ENCODE results near the gene NAIF1. TPM values are rescaled to one million over a fixed set of nuclear protein-coding genes. Genes with fewer than 3 reads are reported as not detected.
"Not testable (repeated sequence)": the region's sequence is repeated elsewhere in the genome, so short reads cannot be mapped to it uniquely, and the experiment has no call there.

NAIF1 gene
- total and polyA plus RNA-seq, 9 donors: 7.4 to 10.0 (median 8.4) TPM

DNA sequence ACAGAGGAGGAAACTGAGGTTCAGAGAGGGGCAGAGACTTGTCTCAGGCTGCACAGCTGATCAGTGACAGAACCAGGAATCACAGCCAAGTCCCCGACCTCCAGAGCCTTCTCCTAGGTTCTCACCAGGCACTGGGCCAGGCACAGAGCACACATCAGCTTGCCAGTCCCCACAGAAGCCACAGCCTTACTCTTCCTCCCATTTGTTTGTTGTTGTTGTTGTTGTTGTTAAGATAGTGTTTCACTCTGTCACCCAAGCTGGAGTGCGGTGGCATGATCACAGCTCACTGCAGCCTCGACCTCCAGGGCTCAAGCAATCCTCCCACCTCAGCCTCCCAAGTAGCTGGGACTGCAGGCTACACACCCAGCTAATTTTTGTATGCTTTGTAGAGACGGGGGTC is 41.4 kb downstream of the NAIF1 start:
- no peaks in the 10 kb centered on the region for H3K9me3 ChIP-seq (replicated peaks; ENCODE audit: control insufficient read depth, low read depth, low read length)
- no peaks in the 10 kb centered on the region for H3K27me3 ChIP-seq (ENCODE audit: control insufficient read depth, insufficient read depth, low read length)
- H3K4me1 ChIP-seq (ENCODE audit: control insufficient read depth, insufficient read depth, low read length): no peaks in the 10 kb centered on the region
- no peak overlapping the region for H3K27ac ChIP-seq (ENCODE audit: low read length)
- 84% methylated on average over 2 of the region's 4 CpGs for WGBS (ENCODE audit: insufficient coverage)
- H3K36me3 ChIP-seq (ENCODE audit: control insufficient read depth, insufficient read depth, low read length): no peaks in the 10 kb centered on the region
- no peak for DNase-seq
- no peak overlapping the region for H3K4me3 ChIP-seq (ENCODE audit: low read length)

DNA sequence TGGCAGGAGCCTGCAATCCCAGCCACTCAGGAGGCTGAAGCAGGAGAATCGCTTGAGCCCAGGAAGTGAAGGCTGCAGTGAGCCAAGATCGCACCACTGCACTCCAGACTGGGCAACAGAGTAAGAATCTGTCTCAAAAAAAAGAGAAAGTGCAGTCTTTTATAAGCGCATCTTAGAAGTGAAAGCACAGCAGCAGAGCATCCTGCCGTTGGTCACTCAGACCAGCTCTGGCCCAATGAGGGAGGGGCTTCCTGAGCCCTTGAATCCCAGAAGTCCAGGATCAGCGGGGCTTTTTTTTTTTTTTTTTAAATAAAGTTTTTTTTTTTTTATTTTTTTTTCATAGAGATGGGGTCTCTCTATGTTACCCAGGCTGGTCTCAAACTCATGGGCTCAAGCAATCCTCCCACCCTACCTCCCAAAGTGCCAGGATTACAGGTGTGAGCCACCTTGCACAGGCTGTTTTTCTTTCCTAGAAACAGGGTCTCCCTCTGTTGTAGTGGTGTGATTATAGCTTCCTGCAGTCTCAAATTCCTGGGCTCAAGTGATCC is 42.3 kb downstream of the NAIF1 start:
- Histone ChIP-seq H3K9me3 (replicated peaks; ENCODE audit: control insufficient read depth, low read depth, low read length) (no peaks in the 10 kb centered on the region), H3K4me1 (ENCODE audit: control insufficient read depth, insufficient read depth, low read length) (no peaks in the 10 kb centered on the region), H3K36me3 (ENCODE audit: control insufficient read depth, insufficient read depth, low read length) (no peaks in the 10 kb centered on the region), H3K4me3 (ENCODE audit: low read length) (no peak overlapping the region), H3K27ac (ENCODE audit: low read length) (no peak overlapping the region), H3K27me3 (ENCODE audit: control insufficient read depth, insufficient read depth, low read length) (no peaks in the 10 kb centered on the region)
- WGBS (ENCODE audit: insufficient coverage): 86% methylated on average over 2 of the region's 5 CpGs
- no peak for DNase-seq

DNA sequence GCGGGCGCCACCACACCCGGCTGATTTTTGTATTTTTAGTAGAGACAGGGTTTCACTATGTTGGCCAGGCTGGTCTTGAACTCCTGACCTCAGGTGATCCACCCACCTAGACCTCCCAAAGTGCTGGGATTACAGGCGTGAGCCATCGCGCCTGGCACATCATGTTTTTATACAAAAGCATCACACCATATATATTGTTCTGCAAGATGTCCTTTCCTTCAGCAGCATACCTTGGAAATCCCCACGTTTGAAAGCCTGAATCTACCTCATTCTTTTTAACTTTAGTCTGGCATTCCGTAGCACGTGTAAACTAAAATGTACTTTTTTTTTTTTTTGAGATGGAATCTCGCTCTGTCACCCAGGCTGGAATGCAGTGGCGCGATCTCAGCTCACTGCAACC is 43.4 kb downstream of the NAIF1 start:
- H3K27me3 ChIP-seq (ENCODE audit: control insufficient read depth, insufficient read depth, low read length); H3K36me3 ChIP-seq (ENCODE audit: control insufficient read depth, insufficient read depth, low read length); H3K27ac ChIP-seq (ENCODE audit: low read length); H3K4me3 ChIP-seq (ENCODE audit: low read length); H3K4me1 ChIP-seq (ENCODE audit: control insufficient read depth, insufficient read depth, low read length); H3K9me3 ChIP-seq (replicated peaks; ENCODE audit: control insufficient read depth, low read depth, low read length); DNase-seq: not testable (repeated sequence)
- WGBS (ENCODE audit: insufficient coverage): 48% methylated on average over 2 of the region's 12 CpGs

DNA sequence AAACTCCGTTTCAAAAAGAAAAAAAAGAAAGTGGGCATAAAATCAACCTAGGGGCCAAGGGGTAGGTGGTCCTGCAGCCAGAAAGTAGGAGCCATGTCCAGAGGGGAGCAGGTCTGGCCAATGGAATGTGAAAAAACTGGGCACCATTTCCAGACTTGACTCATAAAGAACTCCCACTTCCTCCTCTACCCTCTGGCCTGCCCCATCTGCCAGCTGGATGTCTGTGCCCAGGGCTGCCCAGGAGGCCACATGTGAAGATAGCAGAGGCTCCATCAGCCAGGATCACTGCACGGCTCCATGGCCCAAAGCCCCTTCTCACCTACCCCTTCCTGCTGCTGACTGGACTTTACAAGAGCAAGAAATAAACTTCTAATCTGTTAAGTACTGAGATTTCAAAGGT is 44.2 kb downstream of the NAIF1 start:
- Histone ChIP-seq H3K9me3 (replicated peaks; ENCODE audit: control insufficient read depth, low read depth, low read length) (no peaks in the 10 kb centered on the region), H3K27me3 (ENCODE audit: control insufficient read depth, insufficient read depth, low read length) (no peaks in the 10 kb centered on the region), H3K27ac (ENCODE audit: low read length) (no peak overlapping the region), H3K4me3 (ENCODE audit: low read length) (no peak overlapping the region), H3K36me3 (ENCODE audit: control insufficient read depth, insufficient read depth, low read length) (no peaks in the 10 kb centered on the region), H3K4me1 (ENCODE audit: control insufficient read depth, insufficient read depth, low read length) (no peaks in the 10 kb centered on the region)
- 60% methylated on average over 1 of the region's 2 CpGs for WGBS (ENCODE audit: insufficient coverage)
- DNase-seq: no peak

DNA sequence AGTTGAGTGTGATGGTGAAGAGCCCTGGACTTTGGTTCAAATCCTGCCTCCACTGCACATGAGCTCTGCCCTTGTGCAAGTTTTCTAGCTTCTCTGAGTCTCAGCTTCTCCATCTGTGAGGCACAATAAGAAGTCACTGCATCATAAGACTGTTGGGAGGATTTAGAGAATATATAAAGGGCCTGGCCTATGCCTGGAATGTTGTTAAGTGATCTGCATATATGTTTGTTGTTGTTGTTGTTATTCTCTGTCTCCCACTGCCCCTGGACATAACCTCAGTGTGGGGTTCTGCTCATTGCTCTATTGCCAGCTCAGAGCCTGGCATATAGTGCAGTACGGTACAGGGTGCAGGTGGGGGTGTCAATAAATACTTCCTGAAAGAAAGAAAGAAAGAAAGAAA is 46.0 kb downstream of the NAIF1 start:
- no peaks in the 10 kb centered on the region for H3K9me3 ChIP-seq (replicated peaks; ENCODE audit: control insufficient read depth, low read depth, low read length)
- H3K36me3 ChIP-seq (ENCODE audit: control insufficient read depth, insufficient read depth, low read length): no peaks in the 10 kb centered on the region
- H3K4me3 ChIP-seq (ENCODE audit: low read length): no peak overlapping the region
- no peak for DNase-seq
- H3K27me3 ChIP-seq (ENCODE audit: control insufficient read depth, insufficient read depth, low read length): no peaks in the 10 kb centered on the region
- WGBS (ENCODE audit: insufficient coverage): 63% methylated on average over 1 of the region's 1 CpG
- H3K27ac ChIP-seq (ENCODE audit: low read length): no peak overlapping the region
- no peaks in the 10 kb centered on the region for H3K4me1 ChIP-seq (ENCODE audit: control insufficient read depth, insufficient read depth, low read length)

DNA sequence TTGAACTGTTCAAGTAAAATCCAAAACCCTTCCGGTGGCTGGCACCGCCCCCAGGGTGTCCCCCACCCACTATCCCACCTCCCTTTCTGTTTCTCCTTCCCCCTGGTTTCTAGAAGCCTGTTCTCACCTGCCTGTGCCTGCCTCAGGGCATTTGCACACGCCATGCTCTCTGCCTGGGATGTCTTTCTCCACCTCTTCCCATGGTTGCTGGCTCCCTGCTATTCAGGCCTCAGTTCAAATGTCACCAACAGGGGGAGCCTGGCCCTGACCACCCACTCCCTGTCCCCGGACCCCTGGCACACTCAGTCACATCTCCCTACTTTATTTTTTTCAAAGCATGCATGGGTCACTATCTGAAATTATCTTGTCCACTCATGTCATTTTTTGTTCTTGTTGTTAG is 46.4 kb downstream of the NAIF1 start:
- no peak overlapping the region for H3K27ac ChIP-seq (ENCODE audit: low read length)
- H3K36me3 ChIP-seq (ENCODE audit: control insufficient read depth, insufficient read depth, low read length): no peaks in the 10 kb centered on the region
- H3K4me3 ChIP-seq (ENCODE audit: low read length): no peak overlapping the region
- no peak for DNase-seq
- H3K9me3 ChIP-seq (replicated peaks; ENCODE audit: control insufficient read depth, low read depth, low read length): no peaks in the 10 kb centered on the region
- H3K27me3 ChIP-seq (ENCODE audit: control insufficient read depth, insufficient read depth, low read length): no peaks in the 10 kb centered on the region
- 91% methylated on average over 3 of the region's 4 CpGs for WGBS (ENCODE audit: insufficient coverage)
- H3K4me1 ChIP-seq (ENCODE audit: control insufficient read depth, insufficient read depth, low read length): no peaks in the 10 kb centered on the region

DNA sequence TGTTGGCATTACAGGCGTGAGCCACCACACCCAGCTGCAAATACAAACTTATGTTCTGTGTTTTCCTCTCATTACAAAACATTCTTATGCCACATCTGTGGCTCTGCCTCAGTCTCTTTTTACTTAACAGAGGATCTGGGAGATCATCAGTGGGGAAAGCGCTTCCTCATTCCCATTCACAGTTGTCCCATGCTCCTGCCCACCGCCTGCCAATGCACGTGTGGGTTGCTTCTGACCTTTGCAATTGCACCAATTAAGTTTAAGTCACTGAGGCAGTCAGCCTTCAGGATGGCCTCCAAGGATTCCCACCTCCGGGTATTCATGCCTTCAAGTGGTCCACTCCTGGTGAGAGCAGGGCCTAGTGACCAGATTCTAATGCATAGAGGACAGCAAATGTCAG is 51.4 kb downstream of the NAIF1 start:
- Histone ChIP-seq H3K9me3 (replicated peaks; ENCODE audit: control insufficient read depth, low read depth, low read length) (no peaks in the 10 kb centered on the region), H3K27me3 (ENCODE audit: control insufficient read depth, insufficient read depth, low read length) (no peaks in the 10 kb centered on the region), H3K36me3 (ENCODE audit: control insufficient read depth, insufficient read depth, low read length) (no peaks in the 10 kb centered on the region), H3K4me1 (ENCODE audit: control insufficient read depth, insufficient read depth, low read length) (peaks cover 3% of the 10 kb centered on the region), H3K27ac (ENCODE audit: low read length) (no peak overlapping the region), H3K4me3 (ENCODE audit: low read length) (no peak overlapping the region)
- no peak for DNase-seq
- 71% methylated on average over 5 of the region's 5 CpGs for WGBS (ENCODE audit: insufficient coverage)

Other genes starting within 250 kb of the NAIF1 start
- 9.3 TPM for gene ENG, start 212.7 kb downstream of the NAIF1 start, total RNA-seq
- gene ENG, start 212.7 kb downstream of the NAIF1 start, polyA plus RNA-seq (ENCODE audit: insufficient read depth in 1 of 8, insufficient read length in 8 of 8, low replicate concordance in 1 of 8): 10 to 100 TPM; 53.3 to 77.3 (median 61.4) TPM
- 921 TPM for gene AK1, start 189.6 kb downstream of the NAIF1 start, total RNA-seq
- 1,000 to 10,000 TPM in 5 of 8 donors, 100 to 1,000 TPM in 3; 579 to 1,396 (median 1,101) TPM for gene AK1, start 189.6 kb downstream of the NAIF1 start, polyA plus RNA-seq (ENCODE audit: insufficient read depth in 1 of 8, insufficient read length in 8 of 8, low replicate concordance in 1 of 8)
- 44.9 TPM for gene ST6GALNAC6, start 167.7 kb downstream of the NAIF1 start, total RNA-seq
- 10 to 100 TPM; 35.9 to 60.6 (median 49.0) TPM for gene ST6GALNAC6, start 167.7 kb downstream of the NAIF1 start, polyA plus RNA-seq (ENCODE audit: insufficient read depth in 1 of 8, insufficient read length in 8 of 8, low replicate concordance in 1 of 8)
- 21.0 TPM for gene ST6GALNAC4, start 150.3 kb downstream of the NAIF1 start, total RNA-seq
- 10 to 100 TPM; 23.2 to 41.0 (median 31.2) TPM for gene ST6GALNAC4, start 150.3 kb downstream of the NAIF1 start, polyA plus RNA-seq (ENCODE audit: insufficient read depth in 1 of 8, insufficient read length in 8 of 8, low replicate concordance in 1 of 8)
- 0.49 TPM for gene PIP5KL1, start 136.5 kb downstream of the NAIF1 start, total RNA-seq
- gene PIP5KL1, start 136.5 kb downstream of the NAIF1 start, polyA plus RNA-seq (ENCODE audit: insufficient read depth in 1 of 8, insufficient read length in 8 of 8, low replicate concordance in 1 of 8): 1 to 10 TPM in 7 of 8 donors, under 1 TPM in 1; 0.42 to 3.5 (median 2.3) TPM
- gene DPM2, start 129.5 kb downstream of the NAIF1 start, total RNA-seq: 16.7 TPM
- 10 to 100 TPM; 20.0 to 26.8 (median 23.6) TPM for gene DPM2, start 129.5 kb downstream of the NAIF1 start, polyA plus RNA-seq (ENCODE audit: insufficient read depth in 1 of 8, insufficient read length in 8 of 8, low replicate concordance in 1 of 8)
- 5.1 TPM for gene EEIG1, start 86.3 kb downstream of the NAIF1 start, total RNA-seq
- gene EEIG1, start 86.3 kb downstream of the NAIF1 start, polyA plus RNA-seq (ENCODE audit: insufficient read depth in 1 of 8, insufficient read length in 8 of 8, low replicate concordance in 1 of 8): 10 to 100 TPM; 12.3 to 23.5 (median 16.3) TPM
- gene SLC25A25, start 912 bp upstream of the NAIF1 start, total RNA-seq: 14.6 TPM
- gene SLC25A25, start 912 bp upstream of the NAIF1 start, polyA plus RNA-seq (ENCODE audit: insufficient read depth in 1 of 8, insufficient read length in 8 of 8, low replicate concordance in 1 of 8): 10 to 100 TPM; 12.9 to 15.3 (median 14.2) TPM
- gene PTGES2, start 60.4 kb upstream of the NAIF1 start, total RNA-seq: 30.1 TPM
- 10 to 100 TPM; 40.0 to 45.3 (median 41.5) TPM for gene PTGES2, start 60.4 kb upstream of the NAIF1 start, polyA plus RNA-seq (ENCODE audit: insufficient read depth in 1 of 8, insufficient read length in 8 of 8, low replicate concordance in 1 of 8)
- 0.09 TPM for gene LCN2, start 82.1 kb upstream of the NAIF1 start, total RNA-seq
- gene LCN2, start 82.1 kb upstream of the NAIF1 start, polyA plus RNA-seq (ENCODE audit: insufficient read depth in 1 of 8, insufficient read length in 8 of 8, low replicate concordance in 1 of 8): 1 to 10 TPM in 5 of 8 donors, under 1 TPM in 3; 0.72 to 2.8 (median 1.3) TPM
- gene BBLN, start 92.9 kb upstream of the NAIF1 start, total RNA-seq: 41.1 TPM
- 10 to 100 TPM; 25.5 to 37.8 (median 29.3) TPM for gene BBLN, start 92.9 kb upstream of the NAIF1 start, polyA plus RNA-seq (ENCODE audit: insufficient read depth in 1 of 8, insufficient read length in 8 of 8, low replicate concordance in 1 of 8)
- gene CIZ1, start 124.3 kb upstream of the NAIF1 start, total RNA-seq: 36.4 TPM
- gene CIZ1, start 124.3 kb upstream of the NAIF1 start, polyA plus RNA-seq (ENCODE audit: insufficient read depth in 1 of 8, insufficient read length in 8 of 8, low replicate concordance in 1 of 8): 100 to 1,000 TPM in 5 of 8 donors, 10 to 100 TPM in 3; 92.8 to 120 (median 104) TPM
- 18.5 TPM for gene DNM1, start 136.1 kb upstream of the NAIF1 start, total RNA-seq
- gene DNM1, start 136.1 kb upstream of the NAIF1 start, polyA plus RNA-seq (ENCODE audit: insufficient read depth in 1 of 8, insufficient read length in 8 of 8, low replicate concordance in 1 of 8): 10 to 100 TPM; 33.5 to 75.6 (median 45.0) TPM
- 91.9 TPM for gene GOLGA2, start 208.7 kb upstream of the NAIF1 start, total RNA-seq
- 100 to 1,000 TPM in 3 of 8 donors, 10 to 100 TPM in 5; 78.6 to 109 (median 90.5) TPM for gene GOLGA2, start 208.7 kb upstream of the NAIF1 start, polyA plus RNA-seq (ENCODE audit: insufficient read depth in 1 of 8, insufficient read length in 8 of 8, low replicate concordance in 1 of 8)
- gene SWI5, start 209.0 kb upstream of the NAIF1 start, total RNA-seq: 29.9 TPM
- gene SWI5, start 209.0 kb upstream of the NAIF1 start, polyA plus RNA-seq (ENCODE audit: insufficient read depth in 1 of 8, insufficient read length in 8 of 8, low replicate concordance in 1 of 8): 10 to 100 TPM; 20.5 to 29.6 (median 25.0) TPM

Data from muscle of leg (tissue), 11 donors.